COLO668 (cell line): ENCODE results near the gene GPR132.
A peak's percentile ranks its signal among the peaks of the same experiment; 100 is the strongest.

Experiments
- DNase-seq: peaks from one replicate; lab custom pipeline; 2025; ENCODE audit not compliant: unreplicated experiment; lab: John Stamatoyannopoulos, UW

Gene GPR132

DNA sequence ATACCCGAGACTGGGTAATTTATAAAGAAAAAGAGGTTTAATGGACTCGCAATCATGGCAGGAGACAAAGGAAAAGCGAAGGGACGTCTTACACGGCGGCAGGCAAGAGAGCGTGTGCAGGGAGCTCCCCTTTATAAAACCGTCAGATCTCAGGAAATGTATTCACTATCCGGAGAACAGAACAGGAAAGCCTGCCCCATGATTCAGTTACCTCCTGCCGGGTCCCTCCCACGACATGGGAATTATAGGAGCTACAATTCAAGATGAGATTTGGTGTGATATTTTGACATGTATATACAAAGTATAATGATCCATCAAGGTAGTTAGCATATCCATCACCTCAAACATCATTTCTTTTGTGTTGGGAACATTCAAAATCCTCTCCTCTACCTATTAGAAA lies 42.1 kb downstream of the GPR132 start:
- DNase-seq = no peak

DNA sequence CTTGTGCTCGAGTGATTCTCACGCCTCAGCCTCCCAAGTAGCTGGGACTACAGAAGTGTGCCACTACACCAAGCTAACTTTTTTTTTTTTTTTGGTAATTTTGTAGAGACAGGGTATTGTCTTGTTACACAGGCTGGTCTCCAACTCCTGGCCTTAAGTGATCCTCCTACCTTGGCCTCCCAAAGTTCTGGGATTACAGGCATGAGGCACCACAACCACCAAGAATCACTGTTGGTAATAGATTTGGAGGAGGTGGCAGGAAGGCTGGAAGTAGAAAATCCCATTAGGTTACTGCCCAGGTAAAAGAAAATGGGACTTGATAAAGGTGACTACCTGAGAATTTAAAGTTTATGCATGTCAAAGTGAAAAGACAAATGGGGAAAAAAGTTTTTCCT lies 43.0 kb downstream of the GPR132 start:
- DNase-seq = no peak

DNA sequence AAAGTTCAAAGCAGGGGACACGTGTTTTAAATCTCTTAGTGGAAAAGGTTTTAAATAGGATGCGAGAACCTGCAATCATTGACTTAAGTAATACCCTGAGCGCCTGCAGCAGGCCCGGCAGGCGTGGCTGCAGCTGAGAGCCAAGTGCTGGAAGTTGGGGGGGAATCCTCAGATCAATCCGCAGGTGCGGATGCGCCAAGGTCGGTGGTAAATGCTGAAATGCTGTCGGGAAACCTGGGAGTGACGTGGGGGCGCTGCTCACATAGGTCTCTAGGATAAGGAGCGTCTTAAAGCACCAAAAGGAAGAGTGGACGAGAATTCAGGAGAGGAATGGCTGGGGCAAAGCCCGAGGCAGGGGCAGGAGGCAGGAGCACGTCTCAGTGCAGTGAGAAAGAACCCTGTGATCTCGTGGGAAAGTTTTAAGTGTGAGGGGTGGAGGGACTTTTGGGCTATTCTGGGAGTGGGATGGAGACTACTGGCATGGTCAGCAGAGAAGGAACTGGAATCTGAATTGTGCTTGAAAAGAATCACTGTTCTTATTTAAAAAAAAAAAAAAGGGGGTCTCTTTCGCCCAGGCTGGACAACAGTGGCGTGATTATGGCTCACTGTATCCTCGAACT lies 43.5 kb downstream of the GPR132 start:
- DNase-seq = peak; percentile 76

DNA sequence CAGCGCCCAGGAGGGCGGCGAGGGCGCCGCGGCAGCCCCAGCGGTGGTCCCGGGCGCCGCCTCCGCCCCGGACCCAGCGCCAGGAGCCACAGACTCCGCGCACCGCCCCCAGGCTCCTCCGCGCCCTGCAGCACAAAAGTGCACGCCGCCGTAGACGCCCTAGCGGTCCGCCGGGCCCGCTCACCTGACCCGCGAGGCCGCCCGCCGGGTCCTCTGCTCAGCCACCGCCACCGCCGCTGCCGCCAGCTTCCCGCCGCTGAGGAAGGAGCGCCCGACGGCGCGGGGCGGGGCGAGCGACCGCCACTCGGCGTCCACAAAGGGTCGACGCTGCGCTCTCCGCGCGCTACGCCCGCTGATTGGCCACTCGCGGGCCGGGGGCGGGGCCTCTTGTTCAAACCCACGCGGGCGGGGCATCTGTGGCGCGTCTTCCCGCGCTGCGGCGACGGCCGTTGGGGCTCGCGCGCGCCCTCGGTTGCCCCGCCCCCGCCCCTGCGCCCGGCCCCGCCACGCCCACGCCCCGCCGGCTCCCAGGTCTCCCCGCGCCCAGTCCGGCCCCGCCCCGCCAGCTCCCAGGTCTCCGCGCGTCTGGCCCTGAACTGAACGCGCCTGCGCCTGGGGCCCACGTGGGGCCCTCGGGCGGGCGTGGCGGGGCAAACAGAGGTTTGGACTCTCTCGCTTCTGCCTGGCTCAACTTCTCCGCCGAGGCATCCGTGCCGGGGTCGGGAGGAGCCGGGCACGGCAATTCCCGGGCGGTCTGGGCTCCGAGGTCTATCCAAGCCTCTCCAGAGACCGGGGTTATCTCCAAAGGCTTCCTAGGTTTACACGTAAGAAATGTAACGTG lies 44.2 kb downstream of the GPR132 start, which contains the start of gene CDCA4:
TSS of gene CDCA4 (minus strand) at position 269 of the 841 bp plus-strand sequence. CDS start 9,154 bp downstream, outside the sequence.
- peak; percentile 100 for DNase-seq

DNA sequence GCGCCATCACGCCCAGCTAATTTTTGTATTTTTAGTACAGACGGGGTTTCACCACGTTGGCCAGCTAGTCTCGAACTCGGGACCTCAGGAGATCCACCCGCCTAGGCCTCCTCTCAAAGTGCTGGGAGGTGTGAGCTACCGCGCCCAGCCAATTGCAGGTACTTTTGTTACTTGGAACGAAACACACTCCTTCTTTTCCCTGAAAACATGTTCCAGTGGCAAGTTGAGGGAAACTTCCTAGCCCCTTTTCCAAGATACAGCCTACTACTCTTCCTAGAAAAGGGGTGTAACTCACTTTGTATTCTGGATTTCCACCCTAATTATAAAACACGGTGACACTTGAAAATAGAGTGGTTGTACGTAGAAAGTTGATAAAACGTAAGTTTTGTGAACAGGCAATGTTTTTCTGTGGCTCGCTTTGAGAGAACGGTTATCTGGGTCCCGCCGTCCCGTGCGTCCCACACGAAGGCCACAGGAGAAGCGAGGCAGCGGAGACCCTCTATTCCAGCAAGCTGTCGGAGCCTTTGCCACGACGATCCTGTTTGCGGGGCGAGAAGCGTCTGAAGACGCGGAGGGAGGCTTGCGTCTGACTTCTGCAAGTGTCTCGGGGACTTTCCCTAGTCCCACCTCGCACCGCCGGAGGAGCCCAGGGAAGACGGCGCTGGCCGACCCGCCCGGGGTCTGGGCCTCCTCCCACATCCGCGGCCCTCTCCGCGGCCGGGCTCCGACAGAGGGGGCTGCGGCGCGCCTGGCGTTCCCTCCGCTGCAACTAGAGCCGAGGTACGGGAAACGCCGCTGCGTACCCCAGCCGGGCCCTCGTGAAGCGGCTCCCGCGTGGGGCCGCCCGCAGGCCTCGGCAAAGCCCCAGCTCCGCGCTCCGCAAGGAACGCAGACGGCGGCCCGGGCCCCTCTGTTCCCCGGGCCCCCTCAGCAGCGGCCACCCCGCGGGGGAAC lies 45.1 kb downstream of the GPR132 start:
- DNase-seq = peak; percentile 68

DNA sequence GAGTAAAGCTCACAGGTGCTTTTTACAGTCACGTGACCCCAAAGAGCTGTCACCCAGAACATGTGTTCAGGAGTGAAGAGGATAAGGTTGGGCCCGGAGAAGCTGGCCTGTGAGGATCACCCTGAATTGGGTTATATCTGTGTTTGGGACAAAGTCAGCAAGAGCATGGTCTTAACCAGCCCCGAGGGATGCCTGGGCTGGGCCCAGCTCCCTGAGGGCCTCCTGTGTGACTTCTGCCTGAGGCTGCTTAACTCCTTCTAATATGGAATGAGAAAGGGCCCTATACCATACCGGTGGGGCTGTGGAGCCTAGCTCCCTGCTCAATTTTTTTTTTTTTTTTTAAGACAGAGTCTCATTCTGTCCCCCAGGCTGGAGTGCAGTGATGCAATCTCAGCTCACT lies 46.8 kb downstream of the GPR132 start:
- DNase-seq = no peak

DNA sequence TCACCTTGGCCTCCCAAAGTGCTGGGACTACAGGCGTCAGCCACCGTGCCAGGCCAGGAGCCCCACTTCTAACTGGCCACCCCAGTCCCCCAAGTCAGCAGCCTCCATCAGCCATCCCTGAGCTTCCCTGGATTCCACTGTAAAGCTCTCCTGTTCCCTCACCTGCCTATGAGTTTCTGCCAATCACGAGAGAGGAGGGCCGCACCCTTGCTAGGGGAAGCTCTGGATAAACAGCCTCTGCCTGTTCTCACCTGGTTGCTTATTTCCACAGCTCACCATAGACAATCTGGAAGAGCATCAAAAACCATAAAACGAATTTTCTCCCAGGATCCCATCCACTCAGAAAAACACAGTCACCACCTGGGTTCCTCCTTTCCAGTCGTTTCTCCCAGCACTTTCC lies 49.3 kb downstream of the GPR132 start:
- DNase-seq = no peak

DNA sequence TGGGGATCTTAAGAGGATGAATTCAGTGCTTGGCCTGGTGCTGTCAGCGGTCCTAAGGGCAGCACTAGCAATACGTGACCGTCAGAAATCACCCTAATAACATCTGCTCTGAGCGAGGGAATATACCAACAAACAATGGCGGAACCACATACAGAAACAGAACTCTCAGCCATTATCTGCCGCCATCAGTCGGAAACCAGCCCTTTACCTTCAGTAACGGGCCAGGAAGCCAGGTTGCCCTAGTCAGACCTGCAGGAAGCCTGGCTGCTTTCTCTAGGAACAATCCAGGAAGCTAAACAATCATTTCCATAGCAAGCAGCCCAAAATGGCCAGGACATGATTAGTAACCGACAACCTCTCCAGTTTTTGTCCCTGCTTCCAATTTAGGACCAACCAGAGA lies 50.0 kb downstream of the GPR132 start:
- DNase-seq = no peak

DNA sequence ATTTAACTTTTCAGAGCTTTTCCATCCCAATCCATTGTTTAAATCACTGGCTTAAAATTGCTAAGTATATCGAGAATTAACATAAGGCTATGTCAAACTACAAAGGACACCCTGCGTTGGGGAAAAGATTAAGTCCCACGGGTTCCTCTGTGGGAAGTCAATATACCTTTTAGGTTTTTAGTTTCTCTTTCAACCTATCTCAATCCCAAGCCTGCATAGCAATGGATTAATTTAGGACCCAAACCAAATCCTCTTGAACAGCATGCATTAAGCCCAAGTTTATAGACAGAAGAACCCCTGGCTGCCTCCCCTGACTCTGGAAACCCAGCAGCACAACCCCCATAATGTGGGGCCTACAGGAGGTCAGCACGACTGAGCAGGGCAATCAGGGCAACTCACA lies 50.6 kb downstream of the GPR132 start:
- no peak for DNase-seq

DNA sequence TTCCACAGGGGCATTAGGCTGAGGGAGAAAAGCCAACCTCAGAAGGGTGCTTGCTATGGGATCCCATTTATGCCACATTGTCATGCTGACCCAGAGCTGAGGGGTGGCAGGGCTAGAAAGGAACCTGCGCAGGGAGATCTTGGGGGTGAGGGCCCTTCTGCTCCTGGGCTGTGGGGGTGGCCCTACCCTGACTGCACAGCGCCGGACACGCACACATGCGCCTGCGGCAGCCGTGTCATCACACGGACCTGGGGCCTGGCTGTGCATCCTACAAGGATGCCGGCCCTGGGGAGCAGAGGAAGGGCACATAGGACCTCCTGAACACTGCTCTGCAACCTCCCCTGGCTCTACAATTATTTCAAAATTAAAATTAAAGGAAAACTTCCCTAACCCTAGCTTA lies 51.2 kb downstream of the GPR132 start:
- no peak for DNase-seq

DNA sequence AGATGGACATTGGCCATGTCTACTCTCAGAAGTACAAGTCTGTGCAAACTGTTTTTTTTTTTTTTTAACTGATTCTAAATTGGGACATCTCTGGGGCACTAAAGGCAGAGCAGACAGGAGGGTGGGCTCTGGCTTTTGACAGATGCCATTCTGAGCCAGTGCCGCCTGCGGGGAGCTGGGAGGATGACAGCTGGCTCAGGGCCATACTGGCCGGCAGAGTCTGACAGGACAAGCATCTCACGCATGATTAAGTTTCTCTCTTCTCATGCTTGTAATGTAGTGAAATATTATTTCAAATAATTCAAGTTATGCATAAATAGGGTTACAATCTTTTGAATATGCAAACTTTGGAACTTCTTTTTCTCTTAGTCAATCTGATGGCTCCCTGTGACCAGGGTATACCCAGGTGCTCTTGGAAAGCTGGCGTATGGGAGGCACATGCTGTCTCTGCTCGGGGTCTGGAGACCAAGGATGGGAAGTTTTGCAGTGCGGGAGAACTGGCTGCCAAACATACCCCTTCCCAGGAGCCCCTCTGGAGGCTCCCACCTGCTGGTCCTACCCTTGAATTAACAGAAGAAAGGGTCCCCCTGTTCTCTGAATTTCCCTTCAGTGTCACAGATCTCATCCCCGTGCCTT lies 52.0 kb downstream of the GPR132 start:
- DNase-seq = peak; percentile 30

DNA sequence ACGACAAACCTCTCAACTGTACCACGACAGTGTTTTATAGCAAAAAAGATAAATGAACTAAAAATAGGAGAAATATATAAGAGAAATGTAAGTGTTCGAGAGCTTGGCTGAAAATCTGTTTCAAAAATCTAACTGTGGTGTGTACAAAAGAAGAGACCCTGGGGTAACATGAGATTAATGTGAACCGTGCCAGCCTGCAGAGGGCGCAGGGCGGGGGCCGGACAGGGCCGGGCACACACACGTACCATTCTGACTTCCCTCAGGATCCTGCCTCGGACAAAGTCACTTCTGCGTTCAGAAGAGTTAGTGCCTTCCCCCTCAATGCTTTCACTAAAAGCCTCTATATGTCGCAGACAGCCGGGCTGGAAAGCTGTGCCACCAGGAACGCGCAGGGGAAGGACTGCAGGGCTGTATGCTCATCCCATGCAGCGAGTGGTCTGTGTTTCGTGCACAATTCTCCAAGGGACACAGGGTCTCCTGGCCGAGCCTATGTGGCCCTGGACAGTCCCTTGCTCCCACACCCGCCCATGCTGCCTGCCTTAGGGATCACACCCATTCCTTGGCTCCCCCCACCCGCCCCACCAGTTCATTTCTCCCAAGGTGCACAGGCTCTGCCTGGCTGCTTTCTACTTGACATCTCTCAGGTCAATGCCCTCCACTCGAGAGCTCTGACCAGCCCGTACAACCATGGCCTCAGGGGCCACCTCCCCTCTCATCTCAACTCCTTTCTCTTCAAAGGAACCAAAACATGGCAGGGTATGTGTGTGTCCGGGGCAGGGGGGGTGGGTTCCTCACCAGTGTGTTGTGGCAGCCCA lies 52.9 kb downstream of the GPR132 start:
- DNase-seq = no peak

DNA sequence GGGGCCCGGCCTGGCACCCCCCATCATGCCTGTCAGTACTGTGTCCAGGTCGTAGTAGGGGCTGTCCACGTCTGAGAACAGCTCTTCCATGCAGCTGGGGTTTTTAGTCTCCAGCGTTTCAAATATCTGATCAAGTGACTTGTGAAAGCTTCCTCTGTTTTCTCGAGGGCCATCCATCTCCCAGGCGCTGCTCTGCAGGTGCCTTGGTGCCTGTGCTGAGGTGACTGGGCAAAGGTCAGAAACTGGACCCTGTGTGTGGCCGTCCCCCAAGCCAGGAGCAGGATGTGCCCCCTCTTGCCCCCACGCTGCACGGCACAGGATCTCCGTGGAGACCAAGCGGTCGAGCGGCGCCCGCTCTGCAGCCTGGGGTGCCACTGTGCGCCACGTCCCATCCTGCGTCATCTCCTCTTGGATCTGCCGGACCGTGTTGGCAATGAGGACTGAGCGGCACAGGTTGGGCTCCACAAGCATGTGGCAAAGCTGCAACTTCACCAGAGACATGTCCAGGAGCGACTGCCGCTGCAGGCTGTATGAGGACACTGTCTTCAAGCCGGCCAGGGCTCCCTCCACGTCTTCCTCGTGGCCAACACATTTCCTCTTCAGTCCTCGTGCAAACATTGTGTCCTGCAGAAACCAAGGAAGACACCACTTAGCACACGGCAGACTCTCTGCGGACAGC lies 53.8 kb downstream of the GPR132 start:
- DNase-seq = no peak

DNA sequence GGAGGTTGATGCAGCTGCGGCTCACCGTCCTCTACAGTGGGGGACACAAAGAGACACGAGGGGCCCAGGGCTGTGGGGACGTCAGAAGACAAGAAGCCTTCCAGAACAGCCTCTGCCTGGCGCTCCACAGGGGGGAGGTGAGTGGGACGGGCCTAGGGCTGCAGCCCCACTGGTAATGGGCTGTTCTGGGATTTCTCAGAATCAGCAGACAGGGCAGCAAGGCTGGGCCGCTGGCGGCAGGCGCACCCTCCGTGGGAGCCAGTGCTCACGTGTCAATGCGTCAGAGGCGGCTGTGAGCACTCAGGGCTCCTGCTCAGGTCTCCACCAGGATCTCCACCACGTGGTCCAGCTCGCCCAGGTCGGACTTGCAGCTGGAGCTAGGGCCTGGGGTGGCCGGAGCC lies 54.3 kb downstream of the GPR132 start:
- no peak for DNase-seq

DNA sequence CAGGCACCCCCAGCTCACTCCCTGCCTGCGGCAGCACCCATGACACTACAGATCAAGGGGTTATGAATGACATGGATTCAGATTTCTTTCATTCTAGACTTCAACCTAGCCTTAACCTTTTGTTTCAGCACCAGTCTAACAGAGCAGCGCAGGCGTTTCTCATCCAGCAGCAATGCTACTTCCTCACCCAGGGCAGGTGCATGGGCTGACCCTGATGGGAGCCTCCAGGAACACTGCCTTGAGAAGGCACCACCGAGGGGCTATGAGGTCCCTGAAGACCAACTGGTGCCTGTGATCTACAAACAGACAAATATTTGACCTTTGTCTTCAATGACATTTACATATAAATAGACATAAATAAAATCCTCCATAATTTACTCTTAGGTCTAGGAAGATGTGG lies 55.1 kb downstream of the GPR132 start:
- DNase-seq = no peak

DNA sequence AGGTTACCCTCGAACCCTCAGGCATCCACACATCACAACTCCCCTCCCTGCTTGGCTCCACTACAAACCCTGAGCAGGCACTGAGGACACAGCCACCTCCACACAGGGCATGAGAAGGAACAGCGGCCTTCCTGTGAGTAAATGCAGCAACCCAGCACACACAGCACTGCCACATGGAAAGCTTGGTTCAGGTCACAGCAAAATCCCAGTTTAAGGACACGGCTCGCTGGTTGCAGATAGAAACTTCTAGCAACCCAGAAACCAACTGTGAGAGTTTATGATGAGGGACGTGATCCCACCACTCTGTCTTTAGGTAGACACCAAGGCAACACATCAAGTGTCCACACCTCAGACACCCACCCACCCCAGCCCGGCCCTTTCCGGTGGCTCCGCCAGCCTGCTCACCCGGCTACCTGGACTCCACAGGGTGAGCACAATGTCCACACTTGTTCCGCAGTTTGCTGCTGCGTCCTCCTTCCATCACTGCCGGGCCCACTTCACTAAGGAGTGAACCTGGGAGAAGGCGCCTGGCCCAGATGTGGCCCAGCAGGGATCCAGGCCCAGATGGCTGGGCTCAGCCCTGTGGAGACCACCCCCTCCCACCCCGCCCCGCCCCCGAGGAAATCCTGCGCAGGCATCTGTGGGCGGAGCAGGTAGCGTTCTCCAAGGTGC lies 57.5 kb downstream of the GPR132 start:
- no peak for DNase-seq

DNA sequence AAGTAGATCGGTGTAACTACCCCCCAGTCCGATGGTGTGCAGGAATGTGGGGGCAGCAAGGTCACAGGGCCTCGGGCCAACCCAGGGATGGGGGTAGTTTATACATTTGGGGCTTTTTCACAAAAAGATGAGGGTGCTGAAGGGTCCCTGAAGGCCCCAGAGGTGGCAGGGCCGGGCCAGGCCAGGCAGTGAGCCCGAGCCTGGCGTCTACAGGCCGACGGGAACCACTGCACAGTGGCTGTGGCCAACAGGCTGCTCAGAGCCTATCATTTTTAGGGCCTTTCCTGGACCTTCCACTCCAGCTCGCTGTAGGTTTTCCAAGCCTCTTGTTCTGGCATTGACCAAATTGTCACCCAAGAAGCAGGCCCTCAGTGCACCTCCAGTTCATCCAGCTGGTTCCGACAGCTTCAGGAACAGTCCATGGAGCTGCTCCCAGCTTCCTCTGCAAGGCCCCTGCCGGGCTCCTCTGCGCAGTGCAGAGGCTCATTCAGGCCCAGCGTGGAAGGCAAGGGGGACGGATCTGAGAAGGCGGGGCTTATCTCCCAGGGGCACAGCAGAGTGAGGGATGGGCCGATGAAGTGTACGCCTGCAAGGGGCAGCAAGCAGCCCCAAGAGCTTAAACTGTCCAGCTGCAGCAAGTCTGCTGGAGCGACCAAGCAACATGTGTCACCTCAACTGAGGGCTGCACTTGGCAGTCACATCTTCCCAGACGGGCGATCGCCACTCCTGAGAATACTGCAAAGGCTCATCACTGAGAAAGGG lies 58.2 kb downstream of the GPR132 start:
- DNase-seq = no peak
